NCI-H2196 treated with DMSO at 0.1 percent for 48 hours (cell line): Measurements from ENCODE around the gene RNGTT.
"Not testable (repeated sequence)": the region's sequence is repeated elsewhere in the genome, so short reads cannot be mapped to it uniquely, and the experiment has no call there.

Experiments used
- DNase-seq: peaks from one replicate; lab custom pipeline; 2025; ENCODE audit not compliant: unreplicated experiment; lab: John Stamatoyannopoulos, UW

The RNGTT gene

GRCh38 chr6:88869263-88870020, 94.0 kb downstream of the RNGTT start:
- DNase-seq, result no peak

GRCh38 chr6:88867841-88868731, 95.3 kb downstream of the RNGTT start:
- no peak for DNase-seq

- DNase-seq, result no peak
Measured at GRCh38 chr6:88866856-88867255, 96.6 kb downstream of the RNGTT start.

GRCh38 chr6:88865275-88865674, 98.1 kb downstream of the RNGTT start:
- DNase-seq, result no peak

- DNase-seq, result no peak
Measured at GRCh38 chr6:88864359-88865054, 98.9 kb downstream of the RNGTT start.

- no peak for DNase-seq
Measured at GRCh38 chr6:88860310-88860709, 103.1 kb downstream of the RNGTT start.

GRCh38 chr6:88858455-88858854, 105.0 kb downstream of the RNGTT start:
- DNase-seq, result no peak

GRCh38 chr6:88856566-88856965, 106.9 kb downstream of the RNGTT start:
- no peak for DNase-seq

GRCh38 chr6:88855541-88856147, 107.8 kb downstream of the RNGTT start:
- peak; percentile 55 for DNase-seq

GRCh38 chr6:88852775-88853174, 110.6 kb downstream of the RNGTT start:
- no peak for DNase-seq

- DNase-seq, result no peak
Measured at GRCh38 chr6:88852000-88852399, 111.4 kb downstream of the RNGTT start.

GRCh38 chr6:88848870-88849269, 114.5 kb downstream of the RNGTT start:
- DNase-seq, result no peak

- DNase-seq, result no peak
Measured at GRCh38 chr6:88843040-88843439, 120.4 kb downstream of the RNGTT start.

- DNase-seq, result no peak
Measured at GRCh38 chr6:88842320-88842719, 121.1 kb downstream of the RNGTT start.

GRCh38 chr6:88840796-88841539, 122.5 kb downstream of the RNGTT start:
- no peak for DNase-seq

- no peak for DNase-seq
Measured at GRCh38 chr6:88840289-88840688, 123.1 kb downstream of the RNGTT start.

- no peak for DNase-seq
Measured at GRCh38 chr6:88839280-88839679, 124.1 kb downstream of the RNGTT start.

GRCh38 chr6:88835210-88835609, 128.2 kb downstream of the RNGTT start:
- no peak for DNase-seq

- not testable (repeated sequence) for DNase-seq
Measured at GRCh38 chr6:88833071-88833470, 130.3 kb downstream of the RNGTT start.

- not testable (repeated sequence) for DNase-seq
Measured at GRCh38 chr6:88827599-88827998, 135.8 kb downstream of the RNGTT start.
